22Rv1 (cell line): ENCODE measurements around the gene FRMD4B.

ENCODE experiments used
- ZFX ChIP-seq: fragments of 450-650 bp; IDR thresholded peaks from 2 replicates; pipeline ENCODE4 v1.6.1; 2017; ENCODE audit warnings: antibody characterized with exemption, borderline replicate concordance
- TF ChIP-seq, protein P1 (sequence below): fragments of 450-650 bp; IDR thresholded peaks from 2 replicates; pipeline ENCODE4 v1.5.1; 2017; ENCODE audit warnings: mild to moderate bottlenecking

DNA sequence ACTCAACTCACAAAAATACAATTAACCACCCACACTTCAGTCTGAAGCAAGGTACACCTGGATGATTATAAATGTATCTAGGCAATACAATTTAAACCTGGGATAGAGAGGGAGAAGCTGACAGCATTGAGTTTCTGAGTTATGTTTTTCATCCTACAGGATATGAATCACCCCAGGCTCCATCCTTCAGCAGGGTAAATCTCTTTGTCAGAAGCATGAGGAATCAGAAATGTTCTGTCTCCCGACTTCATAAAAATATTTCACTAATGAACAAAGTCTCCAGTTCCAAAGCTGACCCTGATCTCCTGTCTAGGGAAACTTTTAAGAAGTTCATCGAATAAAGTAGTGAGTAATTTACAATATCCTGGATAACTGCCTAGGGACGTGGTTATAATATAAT is 25.5 kb upstream of the FRMD4B start:
- TF ChIP-seq, protein P1, sequence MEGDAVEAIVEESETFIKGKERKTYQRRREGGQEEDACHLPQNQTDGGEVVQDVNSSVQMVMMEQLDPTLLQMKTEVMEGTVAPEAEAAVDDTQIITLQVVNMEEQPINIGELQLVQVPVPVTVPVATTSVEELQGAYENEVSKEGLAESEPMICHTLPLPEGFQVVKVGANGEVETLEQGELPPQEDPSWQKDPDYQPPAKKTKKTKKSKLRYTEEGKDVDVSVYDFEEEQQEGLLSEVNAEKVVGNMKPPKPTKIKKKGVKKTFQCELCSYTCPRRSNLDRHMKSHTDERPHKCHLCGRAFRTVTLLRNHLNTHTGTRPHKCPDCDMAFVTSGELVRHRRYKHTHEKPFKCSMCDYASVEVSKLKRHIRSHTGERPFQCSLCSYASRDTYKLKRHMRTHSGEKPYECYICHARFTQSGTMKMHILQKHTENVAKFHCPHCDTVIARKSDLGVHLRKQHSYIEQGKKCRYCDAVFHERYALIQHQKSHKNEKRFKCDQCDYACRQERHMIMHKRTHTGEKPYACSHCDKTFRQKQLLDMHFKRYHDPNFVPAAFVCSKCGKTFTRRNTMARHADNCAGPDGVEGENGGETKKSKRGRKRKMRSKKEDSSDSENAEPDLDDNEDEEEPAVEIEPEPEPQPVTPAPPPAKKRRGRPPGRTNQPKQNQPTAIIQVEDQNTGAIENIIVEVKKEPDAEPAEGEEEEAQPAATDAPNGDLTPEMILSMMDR, result no peak
- TF ChIP-seq ZFX, result no peak
